ENCODE measurements around the gene HBG1. TPM values are rescaled to one million over a fixed set of nuclear protein-coding genes. Genes with fewer than 3 reads are reported as not detected.

Gene HBG1
- total and polyA plus RNA-seq, 2 of the 4 experiments (the other 2 are of a cell fraction) = not detected

DNA sequence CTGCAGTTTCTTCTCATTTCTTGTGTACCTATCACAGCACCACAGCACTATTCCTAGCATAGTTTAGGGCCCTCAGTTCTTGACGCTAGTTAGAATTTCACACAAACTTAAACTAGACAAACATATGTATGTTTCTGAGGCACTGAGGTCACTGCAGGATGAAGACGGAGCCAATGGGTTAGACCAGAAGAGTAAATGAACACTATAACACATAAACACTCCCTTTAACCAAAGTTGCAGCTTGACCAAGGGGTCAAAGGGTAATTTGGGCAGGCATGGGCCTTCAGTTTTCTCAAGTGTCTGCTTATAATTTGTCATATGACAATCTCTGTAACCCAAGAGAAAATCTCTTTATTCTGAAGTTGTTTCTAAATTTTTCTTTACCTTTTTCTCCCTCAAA is 33.0 kb upstream of the HBG1 start:
- no peak overlapping the region for H3K27ac ChIP-seq (ENCODE audit: insufficient read depth, low read length)
- H2BK120ac ChIP-seq (ENCODE audit: low read depth, low read length) = peak overlapping the region; percentile 91
- ATAC-seq (ENCODE audit: low read depth) (no peak), DNase-seq (no peak)
- H2BK5ac ChIP-seq (ENCODE audit: low read depth, low read length, poor library complexity, severe bottlenecking) = peak overlapping the region; percentile 94
- TF ChIP-seq MXI1 (IDR thresholded peaks at IDR 0.05; ENCODE audit: borderline replicate concordance, low read depth, low read length) (no peak), CEBPB (IDR thresholded peaks at IDR 0.05; ENCODE audit: low read depth, low read length) (no peak), CHD1 (IDR thresholded peaks at IDR 0.05; ENCODE audit: low read depth, low read length) (no peak), FOS (IDR thresholded peaks at IDR 0.05; ENCODE audit: low read depth, low read length) (no peak), POLR2A (IDR thresholded peaks at IDR 0.05; ENCODE audit: low read depth, low read length) (no peak), NFE2L2 (IDR thresholded peaks at IDR 0.05; ENCODE audit: low read depth, low read length) (no peak), RAD21 (IDR thresholded peaks at IDR 0.05; ENCODE audit: low read length) (no peak), SMC3 (IDR thresholded peaks at IDR 0.05; ENCODE audit: low read depth, low read length) (no peak), MAZ (IDR thresholded peaks at IDR 0.05; ENCODE audit: borderline replicate concordance, low read depth, low read length) (no peak), RCOR1 (IDR thresholded peaks at IDR 0.05; ENCODE audit: insufficient replicate concordance, low read length) (no peak), RFX5 (IDR thresholded peaks at IDR 0.05; ENCODE audit: low read depth, low read length) (no peak), BHLHE40 (IDR thresholded peaks at IDR 0.05; ENCODE audit: low read depth, low read length) (no peak), MAFK (IDR thresholded peaks at IDR 0.05; ENCODE audit: low read depth, low read length) (no peak)
- TF ChIP-seq, protein P1, sequence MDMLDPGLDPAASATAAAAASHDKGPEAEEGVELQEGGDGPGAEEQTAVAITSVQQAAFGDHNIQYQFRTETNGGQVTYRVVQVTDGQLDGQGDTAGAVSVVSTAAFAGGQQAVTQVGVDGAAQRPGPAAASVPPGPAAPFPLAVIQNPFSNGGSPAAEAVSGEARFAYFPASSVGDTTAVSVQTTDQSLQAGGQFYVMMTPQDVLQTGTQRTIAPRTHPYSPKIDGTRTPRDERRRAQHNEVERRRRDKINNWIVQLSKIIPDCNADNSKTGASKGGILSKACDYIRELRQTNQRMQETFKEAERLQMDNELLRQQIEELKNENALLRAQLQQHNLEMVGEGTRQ (IDR thresholded peaks at IDR 0.05; ENCODE audit: low read depth, low read length) = no peak
- TF ChIP-seq, protein P2, sequence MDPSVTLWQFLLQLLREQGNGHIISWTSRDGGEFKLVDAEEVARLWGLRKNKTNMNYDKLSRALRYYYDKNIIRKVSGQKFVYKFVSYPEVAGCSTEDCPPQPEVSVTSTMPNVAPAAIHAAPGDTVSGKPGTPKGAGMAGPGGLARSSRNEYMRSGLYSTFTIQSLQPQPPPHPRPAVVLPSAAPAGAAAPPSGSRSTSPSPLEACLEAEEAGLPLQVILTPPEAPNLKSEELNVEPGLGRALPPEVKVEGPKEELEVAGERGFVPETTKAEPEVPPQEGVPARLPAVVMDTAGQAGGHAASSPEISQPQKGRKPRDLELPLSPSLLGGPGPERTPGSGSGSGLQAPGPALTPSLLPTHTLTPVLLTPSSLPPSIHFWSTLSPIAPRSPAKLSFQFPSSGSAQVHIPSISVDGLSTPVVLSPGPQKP (IDR thresholded peaks at IDR 0.05; ENCODE audit: borderline replicate concordance, low read depth, low read length) = no peak
- TF ChIP-seq, protein P3, sequence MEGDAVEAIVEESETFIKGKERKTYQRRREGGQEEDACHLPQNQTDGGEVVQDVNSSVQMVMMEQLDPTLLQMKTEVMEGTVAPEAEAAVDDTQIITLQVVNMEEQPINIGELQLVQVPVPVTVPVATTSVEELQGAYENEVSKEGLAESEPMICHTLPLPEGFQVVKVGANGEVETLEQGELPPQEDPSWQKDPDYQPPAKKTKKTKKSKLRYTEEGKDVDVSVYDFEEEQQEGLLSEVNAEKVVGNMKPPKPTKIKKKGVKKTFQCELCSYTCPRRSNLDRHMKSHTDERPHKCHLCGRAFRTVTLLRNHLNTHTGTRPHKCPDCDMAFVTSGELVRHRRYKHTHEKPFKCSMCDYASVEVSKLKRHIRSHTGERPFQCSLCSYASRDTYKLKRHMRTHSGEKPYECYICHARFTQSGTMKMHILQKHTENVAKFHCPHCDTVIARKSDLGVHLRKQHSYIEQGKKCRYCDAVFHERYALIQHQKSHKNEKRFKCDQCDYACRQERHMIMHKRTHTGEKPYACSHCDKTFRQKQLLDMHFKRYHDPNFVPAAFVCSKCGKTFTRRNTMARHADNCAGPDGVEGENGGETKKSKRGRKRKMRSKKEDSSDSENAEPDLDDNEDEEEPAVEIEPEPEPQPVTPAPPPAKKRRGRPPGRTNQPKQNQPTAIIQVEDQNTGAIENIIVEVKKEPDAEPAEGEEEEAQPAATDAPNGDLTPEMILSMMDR (conservative IDR thresholded peaks at IDR 0.05; ENCODE audit: low read depth, low read length) = no peak
- H3K9me1 ChIP-seq (ENCODE audit: insufficient read depth, low read length) = peaks cover 7% of the 10 kb centered on the region; the same call in 1 of the 2 replicates
- H2AK5ac ChIP-seq (ENCODE audit: low read depth, low read length) = peak overlapping the region; percentile 81
- peak overlapping the region; percentile 98 for H4K5ac ChIP-seq (ENCODE audit: low read depth, low read length)
- no peaks in the 10 kb centered on the region for H4K20me1 ChIP-seq (ENCODE audit: insufficient read depth, low read length)
- H3K9me3 ChIP-seq (ENCODE audit: control insufficient read depth, insufficient read depth, low read length) = no peaks in the 10 kb centered on the region
- H3K4me3 ChIP-seq (ENCODE audit: insufficient read depth, low read depth, low read length) = no peak overlapping the region
- BruUV-seq (replicated peaks) = no TSS peak
- H2AFZ ChIP-seq (replicated peaks; ENCODE audit: low read length, poor library complexity) = no peak overlapping the region
- no CpG with 5 or more reads among the region's 2 CpGs for WGBS, 2 experiments (ENCODE audit: extremely low coverage in 2 of 2, insufficient read length in 1 of 2)
- H3K56ac ChIP-seq (ENCODE audit: extremely low read depth, insufficient read depth, low read length) = no peak overlapping the region
- peak overlapping the region; percentile 99; the same call in 1 of the 2 replicates for H3K18ac ChIP-seq (ENCODE audit: low read depth, low read length)
- no peak overlapping the region for H2AK9ac ChIP-seq (replicated peaks; ENCODE audit: low read depth, low read length, poor library complexity)
- no peak overlapping the region for H3K4me2 ChIP-seq (ENCODE audit: low read depth, low read length)
- peaks cover 17% of the 10 kb centered on the region for H3K4me1 ChIP-seq (ENCODE audit: control insufficient read depth, insufficient read depth, low read length)
- H2BK15ac ChIP-seq (ENCODE audit: low read depth, low read length) = peak overlapping the region; percentile 48
- dilution Hi-C loops (cut with HindIII; ENCODE audit: low sequenced_read_pairs, unreplicated experiment) = no loop called here
- peak overlapping the region; percentile 92 for H4K91ac ChIP-seq (ENCODE audit: insufficient read depth, low read depth, low read length)
- peak overlapping the region; percentile 83; the same call in 1 of the 2 replicates for H3K4ac ChIP-seq (ENCODE audit: low read depth, low read length)
- no peaks in the 10 kb centered on the region for H3K36me3 ChIP-seq (ENCODE audit: control insufficient read depth, insufficient read depth, low read length)
- ChIA-PET CTCF (interaction anchor here (0.6 to 1.2 kb wide), 2 partner anchors 8 to 68 kb away, joined by 3 read pairs; no protein-coding TSS in a partner anchor), POLR2A (ENCODE audit: unreplicated experiment) (no interaction called here)
- 0 out of 2 replicates have a peak overlapping the region, but pooled peaks have one; percentile 17 for H3K23ac ChIP-seq (ENCODE audit: low read depth, low read length)
- H3K14ac ChIP-seq (replicated peaks; ENCODE audit: low read depth, low read length) = peak overlapping the region; percentile 68
- in situ Hi-C loops (cut with MboI; ENCODE audit: low sequenced_read_pairs) = loop anchor here (10.0 kb wide), 1 partner anchor 82 kb away; no protein-coding TSS in a partner anchor
- H2BK20ac ChIP-seq (ENCODE audit: low read depth, low read length) = peak overlapping the region; percentile 94
- H3K79me1 ChIP-seq (ENCODE audit: low read depth in 1 of 2, low read length in 2 of 2) = no peaks in the 10 kb centered on the region
- no peaks in the 10 kb centered on the region for H3K27me3 ChIP-seq (ENCODE audit: control insufficient read depth, insufficient read depth, low read length)
- intact Hi-C loops (cut with micrococcal nuclease) = no loop called here
- no peak overlapping the region for H3K9ac ChIP-seq (ENCODE audit: low read depth, low read length)
- peak overlapping the region; percentile 78 to 97; a peak in 3 of 4 replicates for H4K8ac ChIP-seq (ENCODE audit: low read depth in 2 of 2, low read length in 2 of 2)
